Measurements from ENCODE around the gene TAAR1.
"Not testable (repeated sequence)": the region's sequence is repeated elsewhere in the genome, so short reads cannot be mapped to it uniquely, and the experiment has no call there.

TAAR1 gene, protein sequence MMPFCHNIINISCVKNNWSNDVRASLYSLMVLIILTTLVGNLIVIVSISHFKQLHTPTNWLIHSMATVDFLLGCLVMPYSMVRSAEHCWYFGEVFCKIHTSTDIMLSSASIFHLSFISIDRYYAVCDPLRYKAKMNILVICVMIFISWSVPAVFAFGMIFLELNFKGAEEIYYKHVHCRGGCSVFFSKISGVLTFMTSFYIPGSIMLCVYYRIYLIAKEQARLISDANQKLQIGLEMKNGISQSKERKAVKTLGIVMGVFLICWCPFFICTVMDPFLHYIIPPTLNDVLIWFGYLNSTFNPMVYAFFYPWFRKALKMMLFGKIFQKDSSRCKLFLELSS

GRCh38 chr6:132659082-132659481 lies at the start of gene TAAR1:
TAAR1 (minus strand) TSS chr6:132659182; CDS start chr6:132646003, 13,179 bp downstream.
- DNase-seq: no peak

GRCh38 chr6:132708771-132709170 lies 49.8 kb upstream of the TAAR1 start:
- DNase-seq: no peak

GRCh38 chr6:132708002-132708401 lies 49.0 kb upstream of the TAAR1 start:
- DNase-seq: no peak

- not testable (repeated sequence) for DNase-seq
Observed at GRCh38 chr6:132706756-132707155, 47.8 kb upstream of the TAAR1 start.

DNA sequence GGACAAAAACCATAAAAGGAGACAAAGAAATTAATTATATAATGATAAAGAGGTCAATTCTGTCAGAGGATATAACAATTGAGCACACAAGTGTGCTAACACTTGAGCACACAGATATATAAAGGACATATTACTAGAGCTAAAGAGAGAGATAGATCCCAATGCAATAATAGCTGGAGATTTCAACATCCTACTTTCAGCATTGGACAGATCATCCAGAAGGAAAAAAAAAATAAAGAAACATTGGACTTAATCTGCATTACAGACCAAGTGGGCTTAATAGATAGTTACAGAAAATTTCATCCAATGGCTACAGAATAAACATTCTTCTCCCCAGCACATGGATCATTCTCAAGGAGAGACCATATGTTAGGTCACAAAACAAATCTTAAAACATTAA lies 45.0 kb upstream of the TAAR1 start:
- no peak for DNase-seq

- no peak for DNase-seq
Observed at GRCh38 chr6:132698608-132699007, 39.6 kb upstream of the TAAR1 start.

DNA sequence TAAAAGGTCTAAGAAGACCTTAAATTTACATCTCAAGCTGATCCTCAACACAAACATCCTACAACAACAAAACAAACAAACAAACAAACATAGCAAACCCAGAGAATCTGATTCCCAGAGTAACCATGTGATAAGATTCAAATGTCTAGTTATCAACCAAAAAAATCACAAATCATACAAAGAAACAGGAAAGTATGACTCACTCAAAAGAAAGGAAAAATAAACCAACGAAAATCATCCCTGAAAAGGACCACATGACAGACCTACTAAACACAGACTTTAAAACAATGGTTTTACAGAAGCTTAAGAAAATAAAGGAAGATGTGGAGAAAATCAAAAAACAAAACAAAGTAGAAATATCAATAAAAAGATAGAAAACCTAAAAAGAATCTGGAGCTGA lies 36.8 kb upstream of the TAAR1 start:
- no peak for DNase-seq

DNA sequence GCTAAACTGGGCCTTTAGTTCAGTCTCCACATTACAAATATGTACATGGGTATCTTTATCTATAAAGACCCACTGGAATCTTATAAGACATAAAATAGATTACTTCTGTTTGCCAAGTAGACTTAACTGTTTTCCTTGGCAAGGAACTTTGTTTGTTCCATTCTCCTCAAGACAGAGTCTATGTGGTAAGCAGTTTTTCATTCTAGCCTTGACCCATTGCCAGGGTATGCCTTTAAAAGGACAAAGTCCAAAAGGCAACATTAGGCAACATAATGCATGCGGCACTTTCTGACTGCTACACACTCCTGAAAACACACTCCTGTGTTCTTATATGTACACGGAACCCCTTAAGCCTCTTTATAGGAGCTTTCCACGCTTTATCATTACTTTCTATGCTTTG lies 34.5 kb upstream of the TAAR1 start:
- DNase-seq: no peak

DNA sequence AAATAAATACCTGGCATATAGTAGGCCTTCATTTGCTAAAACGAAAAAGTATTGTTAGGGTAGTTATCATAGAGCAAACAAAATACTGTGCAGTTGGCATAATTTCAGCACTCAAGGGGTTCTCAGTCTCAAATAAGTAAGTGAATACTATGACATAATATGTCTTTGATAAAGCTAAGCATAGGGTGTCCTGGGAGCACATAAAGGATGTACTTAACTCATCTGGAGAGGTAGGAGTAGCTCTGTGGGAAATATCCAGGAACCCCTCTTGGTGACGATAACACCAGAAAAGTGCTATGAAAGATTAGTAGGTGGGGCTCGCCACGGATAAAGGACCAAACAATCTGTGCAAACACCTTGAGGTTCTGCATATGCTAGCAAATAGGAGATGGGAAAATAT lies 31.7 kb upstream of the TAAR1 start:
- no peak for DNase-seq

DNA sequence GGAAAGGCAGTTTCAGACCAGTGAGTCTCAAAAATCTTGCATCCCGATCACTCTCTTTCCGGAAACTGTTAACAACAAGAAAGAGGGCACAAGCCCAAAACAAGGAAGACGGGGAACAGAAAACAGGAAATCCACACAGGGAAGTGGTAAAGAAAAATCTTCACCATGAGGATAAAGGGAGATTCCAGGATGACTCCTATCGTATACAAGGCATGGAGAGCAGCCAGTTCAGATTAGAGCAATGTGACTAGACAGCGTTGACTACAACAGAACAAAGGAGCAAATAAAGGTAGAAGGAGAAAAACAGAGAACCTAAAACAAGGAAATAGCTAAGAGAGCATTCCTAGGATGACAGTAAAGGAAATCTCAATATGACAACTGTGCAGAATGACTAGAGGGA lies 28.3 kb upstream of the TAAR1 start:
- no peak for DNase-seq

DNA sequence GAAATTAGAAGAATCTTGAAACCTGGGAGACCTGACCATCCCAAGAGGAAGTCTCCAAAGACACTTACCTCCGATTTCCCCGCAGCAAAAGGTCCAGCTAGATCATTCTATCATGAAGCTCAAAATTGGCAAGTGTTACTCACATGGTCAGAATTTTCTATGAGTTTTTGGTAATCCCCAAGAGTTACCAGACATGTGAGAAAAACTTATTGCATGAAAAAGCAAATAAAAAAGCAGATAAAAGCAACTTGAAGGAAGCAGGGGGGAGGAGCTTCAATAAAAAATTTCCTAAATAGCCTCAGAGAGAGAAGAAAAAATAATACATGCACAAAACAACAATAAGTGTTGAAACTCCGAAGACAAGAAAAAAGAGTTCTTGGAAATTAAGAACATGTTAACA lies 27.5 kb upstream of the TAAR1 start:
- DNase-seq: no peak

GRCh38 chr6:132685009-132685408 lies 26.0 kb upstream of the TAAR1 start:
- no peak for DNase-seq

GRCh38 chr6:132684272-132684671 lies 25.3 kb upstream of the TAAR1 start:
- DNase-seq: no peak

DNA sequence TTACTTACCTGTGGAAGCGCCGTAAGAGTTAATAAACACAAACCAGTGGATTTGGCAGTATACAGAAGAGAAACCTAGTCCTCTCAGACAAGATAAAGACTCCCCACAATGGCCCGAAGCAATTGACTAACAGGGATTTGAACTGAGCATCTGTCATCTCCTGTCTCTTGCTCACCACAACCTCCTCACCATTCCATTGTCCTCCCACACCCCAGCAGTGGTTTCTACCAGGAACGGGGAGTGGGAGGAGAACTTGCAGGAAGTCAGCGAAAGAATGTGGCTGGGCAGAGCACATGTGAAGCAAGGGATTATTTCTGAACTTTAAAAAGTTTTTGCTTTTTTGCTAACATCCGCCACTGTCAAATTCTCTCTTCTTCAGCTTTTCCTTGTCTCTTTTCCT lies 24.6 kb upstream of the TAAR1 start:
- DNase-seq: no peak

DNA sequence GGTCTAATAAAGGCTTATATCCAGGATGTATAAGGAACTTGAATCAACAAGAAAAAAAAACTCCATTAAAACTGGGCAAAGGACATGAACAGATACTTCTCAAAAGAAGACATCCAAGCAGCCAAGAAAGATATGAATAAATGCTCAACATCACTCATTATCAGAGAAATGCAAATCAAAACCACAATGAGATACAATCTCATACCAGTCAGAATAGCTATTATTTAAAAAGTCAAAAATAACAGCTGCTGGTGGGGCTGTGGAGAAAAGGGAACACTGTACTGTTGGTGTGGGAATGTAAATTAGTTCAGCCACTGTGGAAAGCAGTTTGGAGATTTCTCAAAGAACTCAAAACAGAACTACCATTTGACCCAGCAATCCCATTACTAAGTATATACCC lies 20.1 kb upstream of the TAAR1 start:
- not testable (repeated sequence) for DNase-seq

GRCh38 chr6:132675749-132676148 lies 16.8 kb upstream of the TAAR1 start:
- DNase-seq: no peak

GRCh38 chr6:132675002-132675401 lies 16.0 kb upstream of the TAAR1 start:
- DNase-seq: no peak

DNA sequence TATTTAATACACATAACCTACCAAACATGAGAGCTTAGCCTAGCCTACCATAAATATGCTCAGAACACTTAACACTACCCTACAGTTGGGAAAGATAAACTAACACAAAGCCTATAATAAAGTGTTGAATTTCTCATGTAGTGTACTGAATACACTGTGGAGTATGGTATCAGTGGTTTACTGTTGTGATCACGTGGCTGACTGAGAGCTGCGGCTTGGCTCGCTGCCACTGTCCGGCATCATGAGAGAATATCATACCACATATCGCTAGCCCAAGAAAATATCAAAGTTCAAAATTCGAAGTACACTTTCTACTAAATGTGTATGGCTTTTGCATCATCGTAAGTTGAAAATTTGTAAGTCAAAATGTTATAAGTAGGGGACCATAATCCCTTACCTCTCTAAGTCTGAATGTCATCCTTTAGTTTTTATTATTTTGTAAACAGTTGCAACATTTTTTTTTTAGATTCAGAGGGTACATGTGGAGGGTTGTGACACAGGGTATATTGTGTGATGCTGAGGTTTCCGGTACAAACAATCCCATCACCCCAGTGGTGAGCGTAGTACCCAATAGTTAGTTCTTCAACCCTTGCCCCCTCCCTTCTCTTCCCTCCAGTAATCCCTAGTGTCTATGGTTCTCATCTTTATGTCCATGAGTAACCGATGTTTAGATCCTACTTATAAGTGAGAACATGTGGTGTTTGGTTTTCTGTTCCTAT lies 14.6 kb upstream of the TAAR1 start:
- DNase-seq: no peak

DNA sequence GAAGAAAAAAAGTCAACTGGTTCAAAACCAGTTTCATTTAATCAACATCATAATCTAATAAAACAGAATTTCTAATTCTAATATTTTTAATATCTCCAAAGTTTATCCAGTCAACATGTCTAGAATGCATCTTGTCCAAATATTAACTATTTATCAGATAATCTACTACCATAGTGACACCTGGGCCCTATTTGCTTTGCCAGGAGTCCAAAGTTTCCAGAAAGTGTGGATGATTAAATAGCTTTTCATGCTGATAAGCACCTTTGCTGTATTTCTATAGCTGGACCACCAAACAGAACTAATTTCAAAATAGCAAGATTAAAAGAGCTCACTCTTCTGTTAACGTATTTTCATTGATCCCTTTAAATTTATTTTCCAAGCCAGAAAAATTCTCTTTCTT lies 12.3 kb upstream of the TAAR1 start:
- DNase-seq: no peak

- no peak for DNase-seq
Observed at GRCh38 chr6:132669690-132670291, 10.8 kb upstream of the TAAR1 start.

DNA sequence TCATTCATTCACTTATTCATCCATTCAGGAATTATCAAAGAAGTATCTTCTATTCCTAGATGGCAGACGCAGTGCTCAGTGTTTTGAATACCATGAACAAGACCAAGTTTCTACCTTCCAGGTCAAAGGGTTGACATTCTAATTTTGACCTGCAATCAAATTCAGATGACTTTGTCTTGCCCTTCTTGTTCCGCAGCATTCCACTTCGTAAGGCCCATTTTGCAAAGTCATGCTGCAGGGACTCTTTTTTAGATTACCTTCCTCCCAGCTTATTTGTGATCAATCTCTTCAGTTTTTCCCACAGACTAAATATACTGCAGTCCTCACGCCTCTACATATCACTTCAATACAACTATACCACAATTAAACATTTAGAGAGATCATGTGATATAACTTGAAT lies 7.1 kb upstream of the TAAR1 start:
- DNase-seq: no peak

- no peak for DNase-seq
Observed at GRCh38 chr6:132664309-132665034, 5.5 kb upstream of the TAAR1 start.

GRCh38 chr6:132663661-132664060 lies 4.7 kb upstream of the TAAR1 start:
- no peak for DNase-seq

DNA sequence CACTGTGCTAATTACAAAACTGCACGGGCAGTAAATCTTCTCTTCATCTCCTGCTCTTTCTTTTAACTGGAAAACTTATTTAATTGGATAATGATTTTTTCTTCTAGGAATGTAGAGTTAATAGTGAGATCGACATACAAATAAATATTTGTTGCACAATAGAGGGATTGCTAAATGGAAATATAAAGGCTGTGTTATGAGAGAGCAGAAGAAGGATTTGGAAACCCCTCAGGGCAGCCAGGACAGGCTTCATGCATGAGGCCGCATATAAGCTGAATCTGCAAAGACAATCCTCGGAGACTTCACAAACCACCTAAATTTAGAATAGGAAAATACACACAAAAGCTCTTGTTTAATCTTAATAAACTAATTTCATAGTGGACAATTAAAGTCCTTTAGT lies 2.9 kb upstream of the TAAR1 start:
- no peak for DNase-seq

Measured in NCI-H510A (cell line).